H9 (cell line): ENCODE data around the gene PKP3. TPM values are rescaled to one million over a fixed set of nuclear protein-coding genes. Genes with fewer than 3 reads are reported as not detected.
A peak's percentile ranks its signal among the peaks of the same experiment; 100 is the strongest.

Experiments used
- DNase-seq: peaks from one replicate; pipeline ENCODE4 v3.0.0-alpha.2; 2017
- H2AFZ ChIP-seq: one replicate; pipeline ENCODE4 v1.6.1; 2013; ENCODE audit warnings: mild to moderate bottlenecking, low read length, control low read depth, moderate library complexity
- H2AK5ac ChIP-seq: 2 replicates; pipeline ENCODE4 v1.6.1; 2013; ENCODE audit warnings: low read length, control low read depth, mixed read lengths; ENCODE audit not compliant: insufficient read length
- H2BK120ac ChIP-seq: one replicate; pipeline ENCODE4 v1.6.1; 2013; ENCODE audit warnings: low read depth, mild to moderate bottlenecking, low read length, control low read depth, inconsistent platforms; ENCODE audit not compliant: poor library complexity, severe bottlenecking
- H2BK12ac ChIP-seq: 2 replicates; pipeline ENCODE4 v1.6.1; 2013; ENCODE audit warnings: low read length, control low read depth, mixed read lengths, low read depth; ENCODE audit not compliant: insufficient read length
- H2BK15ac ChIP-seq: 2 replicates; pipeline ENCODE4 v1.6.1; 2013; ENCODE audit warnings: low read depth, low read length, control low read depth
- H2BK20ac ChIP-seq: one replicate; pipeline ENCODE4 v1.6.1; 2013; ENCODE audit warnings: low read depth, mild to moderate bottlenecking, low read length, control low read depth, inconsistent platforms; ENCODE audit not compliant: poor library complexity, severe bottlenecking
- H2BK5ac ChIP-seq: 2 replicates; pipeline ENCODE4 v1.6.1; 2013; ENCODE audit warnings: low read length, control low read depth, mixed read lengths; ENCODE audit not compliant: insufficient read length
- H3K14ac ChIP-seq: 2 replicates; pipeline ENCODE4 v1.6.1; 2013; ENCODE audit warnings: low read length, control low read depth; ENCODE audit not compliant: insufficient read depth
- H3K18ac ChIP-seq: 2 replicates; pipeline ENCODE4 v1.6.1; 2013; ENCODE audit warnings: low read depth, mild to moderate bottlenecking, mixed read lengths, low read length, control low read depth; ENCODE audit not compliant: insufficient read length
- H3K23ac ChIP-seq: 2 replicates; pipeline ENCODE4 v1.6.1; 2013; ENCODE audit warnings: low read length, control low read depth, mixed read lengths, low read depth; ENCODE audit not compliant: insufficient read length
- H3K23me2 ChIP-seq: 2 replicates; pipeline ENCODE4 v1.6.1; 2013; ENCODE audit warnings: low read depth, mild to moderate bottlenecking, mixed read lengths, low read length, control low read depth; ENCODE audit not compliant: insufficient read length, poor library complexity, severe bottlenecking
- H3K27ac ChIP-seq: 2 replicates; pipeline ENCODE4 v1.5.1; 2013; ENCODE audit warnings: low read length, control low read depth, mixed read lengths, low read depth; ENCODE audit not compliant: insufficient read length
- H3K27me3 ChIP-seq: 2 replicates; pipeline ENCODE4 v1.6.1; 2013; ENCODE audit warnings: low read length, control low read depth, inconsistent platforms; ENCODE audit not compliant: insufficient read depth
- H3K4ac ChIP-seq: 2 replicates; pipeline ENCODE4 v1.6.1; 2013; ENCODE audit warnings: low read depth, mild to moderate bottlenecking, control low read depth, inconsistent platforms, low read length, moderate library complexity
- H3K4me1 ChIP-seq: 2 replicates; pipeline ENCODE4 v1.6.1; 2013; ENCODE audit warnings: low read length, control low read depth, inconsistent platforms; ENCODE audit not compliant: insufficient read depth
- H3K4me2 ChIP-seq: 2 replicates; pipeline ENCODE4 v1.6.1; 2013; ENCODE audit warnings: low read length, control low read depth, mixed read lengths; ENCODE audit not compliant: insufficient read length, insufficient read depth
- H3K56ac ChIP-seq: 2 replicates; pipeline ENCODE4 v1.6.1; 2013; ENCODE audit warnings: low read depth, mild to moderate bottlenecking, mixed read lengths, low read length, control low read depth; ENCODE audit not compliant: insufficient read length
- H3K79me1 ChIP-seq: 2 replicates; pipeline ENCODE4 v1.6.1; 2013; ENCODE audit warnings: low read depth, mild to moderate bottlenecking, moderate library complexity, low read length, control low read depth, inconsistent platforms; ENCODE audit not compliant: insufficient read depth, poor library complexity, severe bottlenecking
- H3K79me2 ChIP-seq: 2 replicates; pipeline ENCODE4 v1.6.1; 2013; ENCODE audit warnings: low read length, control low read depth, inconsistent platforms; ENCODE audit not compliant: insufficient read depth
- H3K9ac ChIP-seq: 2 replicates; pipeline ENCODE4 v1.6.1; 2013; ENCODE audit warnings: low read length, control low read depth, mixed read lengths; ENCODE audit not compliant: insufficient read length; ENCODE audit errors: extremely low read depth
- H3K9me3 ChIP-seq: one replicate; pipeline ENCODE4 v1.6.1; 2013; ENCODE audit warnings: low read depth, low read length, inconsistent platforms; ENCODE audit not compliant: control insufficient read depth
- H3T11ph ChIP-seq: one replicate; pipeline ENCODE4 v1.6.1; 2013; ENCODE audit warnings: mild to moderate bottlenecking, low read length, control low read depth, inconsistent platforms
- H4K20me1 ChIP-seq: one replicate; pipeline ENCODE4 v1.6.1; 2013; ENCODE audit not compliant: control insufficient read depth, insufficient read length, insufficient read depth
- H4K5ac ChIP-seq: 2 replicates; pipeline ENCODE4 v1.6.1; 2013; ENCODE audit warnings: low read depth, mild to moderate bottlenecking, mixed read lengths, low read length, control low read depth; ENCODE audit not compliant: insufficient read length
- H4K8ac ChIP-seq: replicated peaks from 2 replicates; pipeline ENCODE4 v1.6.1; 2013; ENCODE audit warnings: low read length, control low read depth, mixed read lengths, low read depth; ENCODE audit not compliant: insufficient read length
- H4K91ac ChIP-seq: 2 replicates; pipeline ENCODE4 v1.6.1; 2013; ENCODE audit warnings: low read depth, mild to moderate bottlenecking, moderate library complexity, mixed read lengths, low read length, control low read depth; ENCODE audit not compliant: insufficient read length
- H3K27ac Mint-ChIP-seq, 3 experiments: 2 replicates in 2 of 3; 3 replicates in 1 of 3; pipeline ENCODE4 v1.8.0; 2020 to 2021; ENCODE audit warnings: mixed read lengths in 3 of 3, mild to moderate bottlenecking in 1 of 3, moderate library complexity in 1 of 3
- H3K27me3 Mint-ChIP-seq: 2 replicates; pipeline ENCODE4 v1.8.0; 2021; ENCODE audit warnings: low read depth, mild to moderate bottlenecking, moderate library complexity, mixed read lengths
- H3K36me3 Mint-ChIP-seq, 3 experiments: 2 replicates in 2 of 3; 3 replicates in 1 of 3; pipeline ENCODE4 v1.8.0; 2020 to 2021; ENCODE audit warnings: low read depth in 3 of 3, mixed read lengths in 3 of 3; ENCODE audit not compliant: insufficient read depth in 1 of 3
- H3K4me1 Mint-ChIP-seq, 2 experiments: 2 replicates each; pipeline ENCODE4 v1.8.0; 2020; ENCODE audit warnings: mixed read lengths in 2 of 2
- H3K4me3 Mint-ChIP-seq, 2 experiments: 2 replicates in 1 of 2; 3 replicates in 1 of 2; pipeline ENCODE4 v1.8.0; 2020 to 2021; ENCODE audit warnings: mild to moderate bottlenecking in 2 of 2, mixed read lengths in 2 of 2, moderate library complexity in 1 of 2
- H3K9me3 Mint-ChIP-seq, 2 experiments: 2 replicates in 1 of 2; 3 replicates in 1 of 2; pipeline ENCODE4 v1.8.0; 2020; ENCODE audit warnings: mild to moderate bottlenecking in 2 of 2, mixed read lengths in 2 of 2, moderate library complexity in 1 of 2
- CTCF ChIP-seq: fragments of 200-600 bp; sonication (generic); conservative IDR thresholded peaks from 3 replicates; pipeline ENCODE4 v1.8.0; 2021; ENCODE audit warnings: antibody characterized with exemption, mild to moderate bottlenecking
- whole genome bisulfite sequencing: extraction: QIAGEN DNeasy Blood & Tissue Kit; methylation state at CpG from one replicate; pipeline ENCODE4 v1.1.7; 2013; ENCODE audit warnings: missing lambda C conversion rate, low lambda C conversion rate, mixed read lengths; ENCODE audit not compliant: insufficient read length; ENCODE audit errors: extremely low coverage; 5-methylcytosine and 5-hydroxymethylcytosine counted together
- total RNA-seq: library from RNA; stranded (reverse); gene quantifications from 2 replicates; pipeline ENCODE4 v1.2.1, GENCODE V29; 2021

Gene PKP3
- total RNA-seq, 1 experiment from 2014 or later = 41.7 TPM

- Histone ChIP-seq H2AK5ac (no peak overlapping the region), H3K79me1 (peaks cover 9% of the 10 kb centered on the region), H3K27me3 (no peaks in the 10 kb centered on the region), H2BK20ac (no peak overlapping the region), H3K4ac (no peak overlapping the region), H2AFZ (no peak overlapping the region), H3K4me1 (no peaks in the 10 kb centered on the region), H2BK120ac (no peak overlapping the region), H3K27ac (no peak overlapping the region), H4K8ac (no peak overlapping the region), H3K4me2 (no peak overlapping the region), H3K23me2 (no peaks in the 10 kb centered on the region), H3K79me2 (no peaks in the 10 kb centered on the region), H3K56ac (no peak overlapping the region), H3K9ac (no peak overlapping the region), H2BK15ac (no peak overlapping the region), H4K20me1 (no peaks in the 10 kb centered on the region), H4K5ac (no peak overlapping the region), H4K91ac (no peak overlapping the region), H2BK5ac (no peak overlapping the region), H3K9me3 (no peaks in the 10 kb centered on the region), H3K14ac (no peak overlapping the region), H3K18ac (no peak overlapping the region), H3T11ph (no peak overlapping the region), H2BK12ac (no peak overlapping the region), H3K23ac (no peak overlapping the region)
- H3K4me3 Mint-ChIP-seq = no peak overlapping the region; a peak in 1 of 5 replicates
- peaks cover 0 to 4% of the 10 kb centered on the region in 2 experiments; a peak in 2 of 5 replicates for H3K9me3 Mint-ChIP-seq
- peaks cover 17 to 25% of the 10 kb centered on the region in 2 experiments for H3K4me1 Mint-ChIP-seq
- WGBS = no CpG with 5 or more reads among the region's 19 CpGs
- peak overlapping the region in 1 of 3 experiments; percentile 85; a peak in 4 of 7 replicates for H3K27ac Mint-ChIP-seq
- peaks cover 32 to 40% (median 32%) of the 10 kb centered on the region in 3 experiments for H3K36me3 Mint-ChIP-seq
- peaks cover 6% of the 10 kb centered on the region; the same call in 1 of the 2 replicates for H3K27me3 Mint-ChIP-seq
- no peak for DNase-seq
- TF ChIP-seq CTCF = no peak
These were observed 22.1 kb upstream of the PKP3 start for GRCh38 chr11:371716-372590.
